HCT116 (cell line): ENCODE measurements around the gene GFY.

Experiments
- ATF3 ChIP-seq: IDR thresholded peaks from 2 replicates; pipeline ENCODE4 v1.6.1; 2012
- CTCF ChIP-seq, 3 experiments: fragments of 200-600 bp in 1 of 3; sonication (generic) in 1 of 3; IDR thresholded peaks in 2 of 3; conservative IDR thresholded peaks in 1 of 3; 2 replicates each; pipeline ENCODE4 v1.5.1; 2012 to 2017; ENCODE audit warnings: low read depth in 2 of 3, low read length in 2 of 3, antibody characterized with exemption in 1 of 3, borderline replicate concordance in 1 of 3, control low read depth in 1 of 3, mild to moderate bottlenecking in 1 of 3, mixed read lengths in 1 of 3, mixed run types in 1 of 3, moderate library complexity in 1 of 3; ENCODE audit not compliant: insufficient read depth in 1 of 3
- EZH2 ChIP-seq: fragments of 200-600 bp; sonication (generic); IDR thresholded peaks from 2 replicates; pipeline ENCODE4 v1.6.1; 2017; ENCODE audit warnings: antibody characterized with exemption, mixed run types
- JUND ChIP-seq: IDR thresholded peaks from 2 replicates; pipeline ENCODE4 v1.6.1; 2012
- SP1 ChIP-seq: IDR thresholded peaks from 2 replicates; pipeline ENCODE4 v1.6.1; 2012; ENCODE audit warnings: low read depth
- YY1 ChIP-seq: IDR thresholded peaks from 2 replicates; pipeline ENCODE4 v1.6.1; 2011; ENCODE audit warnings: low read length, low read depth, moderate library complexity, mild to moderate bottlenecking; ENCODE audit not compliant: insufficient replicate concordance; ENCODE audit errors: extremely low read depth
- ZBTB33 ChIP-seq: IDR thresholded peaks from 2 replicates; pipeline ENCODE4 v1.6.1; 2011; ENCODE audit warnings: mild to moderate bottlenecking, low read length, moderate library complexity; ENCODE audit not compliant: insufficient replicate concordance; ENCODE audit errors: extremely low read depth

- no peak for TF ChIP-seq JUND
- peak; percentile 21 to 49 (median 36); a peak in 5 of 6 replicates for TF ChIP-seq CTCF (IDR thresholded peaks at IDR 0.05 in 2 of 3, conservative IDR thresholded peaks at IDR 0.05 in 1 of 3; ENCODE audit: borderline replicate concordance in 1 of 3, insufficient read depth in 1 of 3, low read depth in 2 of 3, low read length in 2 of 3)
- no peak for TF ChIP-seq SP1
- no peak for TF ChIP-seq EZH2
- TF ChIP-seq ZBTB33, result no peak
- TF ChIP-seq YY1, result no peak
- no peak for TF ChIP-seq ATF3
Observed at GRCh38 chr19:49469828-49470614, 44.8 kb downstream of the GFY start.
